ENCODE results near the gene MLKL. TPM values are rescaled to one million over a fixed set of nuclear protein-coding genes. Genes with fewer than 3 reads are reported as not detected.

The MLKL gene
- total RNA-seq, 1 experiment from 2014 or later, result 4.3 TPM

DNA sequence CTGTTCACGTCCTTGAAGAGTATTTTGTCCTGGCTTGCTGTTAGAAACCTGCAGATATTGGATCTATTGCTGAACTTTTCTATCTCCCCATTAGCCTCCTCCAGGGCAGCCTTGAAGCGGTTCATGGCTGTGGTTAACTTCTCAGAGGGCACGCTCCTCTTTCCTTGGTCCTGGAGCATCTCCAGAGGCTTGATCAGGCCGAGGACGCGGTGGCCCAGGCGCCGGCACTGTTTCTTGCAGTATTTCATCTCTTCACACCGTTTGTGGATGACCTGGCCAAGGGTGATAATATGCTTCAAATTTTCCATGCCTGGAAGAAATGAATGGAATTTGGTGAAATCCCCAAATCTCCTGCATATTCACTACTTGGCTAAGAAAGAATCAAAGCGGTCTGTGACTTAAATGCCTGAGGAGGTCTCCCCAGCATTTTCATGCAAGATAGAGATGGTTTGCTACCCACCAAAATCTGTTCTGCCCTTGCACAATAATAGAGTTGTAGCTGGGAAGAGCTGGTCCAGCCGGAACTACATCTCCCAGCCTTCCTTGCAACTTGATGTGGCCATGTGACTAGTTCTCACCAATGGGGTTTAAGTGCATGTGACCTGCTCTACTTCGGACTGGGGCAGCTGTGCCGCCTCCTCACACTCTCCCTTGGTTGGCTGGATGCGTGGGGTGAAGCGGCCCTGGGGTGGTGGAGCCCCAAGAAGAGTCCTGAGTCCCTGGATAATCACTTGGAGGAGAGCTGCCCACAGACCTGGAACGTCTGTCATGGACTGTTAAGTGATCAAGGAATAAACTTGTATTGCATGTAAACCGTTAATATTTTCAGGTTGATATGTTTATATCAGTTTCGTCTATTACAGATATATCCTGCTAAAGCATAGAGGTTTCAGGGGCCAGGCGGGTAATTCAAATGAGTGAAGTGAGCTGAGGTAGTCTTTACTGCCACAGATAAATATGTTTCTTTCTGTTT lies 4.9 kb downstream of the MLKL start:
- DNase-seq (ENCODE audit: low spot score), result peak; percentile 72
- CTCF ChIA-PET, result interaction anchor here (0.5 to 1.7 kb wide), 5 partner anchors 11 to 415 kb away, joined by 3 to 14 read pairs (median 4); no protein-coding TSS in a partner anchor
- H3K4me1 Mint-ChIP-seq, result peaks cover 13% of the 10 kb centered on the region
- TF ChIP-seq GABPB1 (CRISPR knock-in tag; IDR thresholded peaks at IDR 0.05) (peak; percentile 50; the same call in 1 of the 2 replicates), RELA (CRISPR knock-in tag; IDR thresholded peaks at IDR 0.05; ENCODE audit: borderline replicate concordance) (no peak), ZNF423 (CRISPR knock-in tag; IDR thresholded peaks at IDR 0.05) (peak; percentile 58), NFYB (CRISPR knock-in tag; conservative IDR thresholded peaks at IDR 0.05; ENCODE audit: low read depth) (peak; percentile 100), EMX1 (CRISPR knock-in tag; IDR thresholded peaks at IDR 0.05) (no peak)
- TF ChIP-seq, protein P1, sequence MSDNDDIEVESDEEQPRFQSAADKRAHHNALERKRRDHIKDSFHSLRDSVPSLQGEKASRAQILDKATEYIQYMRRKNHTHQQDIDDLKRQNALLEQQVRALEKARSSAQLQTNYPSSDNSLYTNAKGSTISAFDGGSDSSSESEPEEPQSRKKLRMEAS (CRISPR knock-in tag; IDR thresholded peaks at IDR 0.05), result 0 out of 2 replicates have a peak, but pooled peaks have one; percentile 45
- TF ChIP-seq, protein P2, sequence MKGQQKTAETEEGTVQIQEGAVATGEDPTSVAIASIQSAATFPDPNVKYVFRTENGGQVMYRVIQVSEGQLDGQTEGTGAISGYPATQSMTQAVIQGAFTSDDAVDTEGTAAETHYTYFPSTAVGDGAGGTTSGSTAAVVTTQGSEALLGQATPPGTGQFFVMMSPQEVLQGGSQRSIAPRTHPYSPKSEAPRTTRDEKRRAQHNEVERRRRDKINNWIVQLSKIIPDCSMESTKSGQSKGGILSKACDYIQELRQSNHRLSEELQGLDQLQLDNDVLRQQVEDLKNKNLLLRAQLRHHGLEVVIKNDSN (CRISPR knock-in tag; IDR thresholded peaks at IDR 0.05), result peak; percentile 99
- TF ChIP-seq, protein P3, sequence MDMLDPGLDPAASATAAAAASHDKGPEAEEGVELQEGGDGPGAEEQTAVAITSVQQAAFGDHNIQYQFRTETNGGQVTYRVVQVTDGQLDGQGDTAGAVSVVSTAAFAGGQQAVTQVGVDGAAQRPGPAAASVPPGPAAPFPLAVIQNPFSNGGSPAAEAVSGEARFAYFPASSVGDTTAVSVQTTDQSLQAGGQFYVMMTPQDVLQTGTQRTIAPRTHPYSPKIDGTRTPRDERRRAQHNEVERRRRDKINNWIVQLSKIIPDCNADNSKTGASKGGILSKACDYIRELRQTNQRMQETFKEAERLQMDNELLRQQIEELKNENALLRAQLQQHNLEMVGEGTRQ (CRISPR knock-in tag; IDR thresholded peaks at IDR 0.05), result peak; percentile 99
- peak; percentile 95 for ATAC-seq
- no peaks in the 10 kb centered on the region for H3K9me3 Mint-ChIP-seq
- H3K27ac Mint-ChIP-seq, result no peak overlapping the region
- H3K27me3 Mint-ChIP-seq (ENCODE audit: low read depth), result peaks cover 23% of the 10 kb centered on the region
- peak overlapping the region; percentile 76 for H3K4me3 Mint-ChIP-seq
- H3K36me3 Mint-ChIP-seq, result peaks cover 6% of the 10 kb centered on the region; the same call in 1 of the 2 replicates
- POLR2A ChIA-PET, result interaction anchor here (1.5 kb wide), 1 partner anchor 28 kb away, joined by 6 read pairs; the partner anchor contains the start of gene RFWD3

DNA sequence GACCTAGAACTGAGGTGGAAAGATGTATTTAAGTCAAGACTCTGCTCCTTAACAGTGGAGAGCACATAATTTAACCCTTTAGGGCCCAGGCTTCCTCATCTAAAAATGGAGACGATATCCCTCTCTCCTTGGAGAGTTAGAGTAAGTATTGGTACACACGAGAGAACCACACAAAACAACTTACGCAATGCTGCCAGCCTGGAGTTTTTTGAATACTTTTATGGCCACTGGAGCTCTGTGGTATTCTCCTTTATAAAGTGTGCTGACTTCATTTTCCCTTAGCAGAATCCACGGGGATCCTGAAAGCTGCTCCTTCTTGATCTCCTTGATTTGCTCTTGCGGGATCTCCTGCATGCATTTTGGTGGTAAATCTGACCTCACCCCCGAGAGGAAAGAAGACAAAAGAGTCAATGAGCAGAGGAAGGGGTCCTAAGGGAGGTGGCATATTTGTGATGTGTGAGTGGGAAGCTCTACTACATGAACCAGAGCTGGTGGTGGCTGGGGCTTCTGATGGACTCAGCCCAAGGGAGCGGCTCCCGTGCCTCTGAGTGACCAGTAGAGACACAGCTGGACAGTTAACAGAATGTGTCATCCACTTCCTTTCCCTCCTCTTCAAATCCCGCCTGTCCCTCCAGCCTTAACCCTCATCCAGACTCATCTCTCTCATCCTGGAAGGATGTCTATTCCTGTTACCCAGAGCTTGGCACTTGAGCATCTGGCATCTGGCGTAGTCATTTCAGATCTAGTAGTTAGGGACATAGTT lies 9.4 kb downstream of the MLKL start:
- POLR2A ChIA-PET, result no interaction called here
- peaks cover 4% of the 10 kb centered on the region for H3K4me1 Mint-ChIP-seq
- no peak for DNase-seq (ENCODE audit: low spot score)
- 0 out of 2 replicates have a peak overlapping the region, but pooled peaks have one; percentile 9 for H3K27ac Mint-ChIP-seq
- peaks cover 11% of the 10 kb centered on the region; the same call in 1 of the 2 replicates for H3K36me3 Mint-ChIP-seq
- H3K27me3 Mint-ChIP-seq (ENCODE audit: low read depth), result no peaks in the 10 kb centered on the region
- no peak for ATAC-seq
- no peaks in the 10 kb centered on the region for H3K9me3 Mint-ChIP-seq
- H3K4me3 Mint-ChIP-seq, result no peak overlapping the region
- CTCF ChIA-PET, result interaction anchor here (1.0 to 1.5 kb wide), 3 partner anchors 21 to 171 kb away, joined by 3 to 4 read pairs (median 3); no protein-coding TSS in a partner anchor
- TF ChIP-seq, protein P4, sequence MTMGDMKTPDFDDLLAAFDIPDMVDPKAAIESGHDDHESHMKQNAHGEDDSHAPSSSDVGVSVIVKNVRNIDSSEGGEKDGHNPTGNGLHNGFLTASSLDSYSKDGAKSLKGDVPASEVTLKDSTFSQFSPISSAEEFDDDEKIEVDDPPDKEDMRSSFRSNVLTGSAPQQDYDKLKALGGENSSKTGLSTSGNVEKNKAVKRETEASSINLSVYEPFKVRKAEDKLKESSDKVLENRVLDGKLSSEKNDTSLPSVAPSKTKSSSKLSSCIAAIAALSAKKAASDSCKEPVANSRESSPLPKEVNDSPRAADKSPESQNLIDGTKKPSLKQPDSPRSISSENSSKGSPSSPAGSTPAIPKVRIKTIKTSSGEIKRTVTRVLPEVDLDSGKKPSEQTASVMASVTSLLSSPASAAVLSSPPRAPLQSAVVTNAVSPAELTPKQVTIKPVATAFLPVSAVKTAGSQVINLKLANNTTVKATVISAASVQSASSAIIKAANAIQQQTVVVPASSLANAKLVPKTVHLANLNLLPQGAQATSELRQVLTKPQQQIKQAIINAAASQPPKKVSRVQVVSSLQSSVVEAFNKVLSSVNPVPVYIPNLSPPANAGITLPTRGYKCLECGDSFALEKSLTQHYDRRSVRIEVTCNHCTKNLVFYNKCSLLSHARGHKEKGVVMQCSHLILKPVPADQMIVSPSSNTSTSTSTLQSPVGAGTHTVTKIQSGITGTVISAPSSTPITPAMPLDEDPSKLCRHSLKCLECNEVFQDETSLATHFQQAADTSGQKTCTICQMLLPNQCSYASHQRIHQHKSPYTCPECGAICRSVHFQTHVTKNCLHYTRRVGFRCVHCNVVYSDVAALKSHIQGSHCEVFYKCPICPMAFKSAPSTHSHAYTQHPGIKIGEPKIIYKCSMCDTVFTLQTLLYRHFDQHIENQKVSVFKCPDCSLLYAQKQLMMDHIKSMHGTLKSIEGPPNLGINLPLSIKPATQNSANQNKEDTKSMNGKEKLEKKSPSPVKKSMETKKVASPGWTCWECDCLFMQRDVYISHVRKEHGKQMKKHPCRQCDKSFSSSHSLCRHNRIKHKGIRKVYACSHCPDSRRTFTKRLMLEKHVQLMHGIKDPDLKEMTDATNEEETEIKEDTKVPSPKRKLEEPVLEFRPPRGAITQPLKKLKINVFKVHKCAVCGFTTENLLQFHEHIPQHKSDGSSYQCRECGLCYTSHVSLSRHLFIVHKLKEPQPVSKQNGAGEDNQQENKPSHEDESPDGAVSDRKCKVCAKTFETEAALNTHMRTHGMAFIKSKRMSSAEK (CRISPR knock-in tag; IDR thresholded peaks at IDR 0.05; ENCODE audit: borderline replicate concordance), result no peak
- TF ChIP-seq, protein P5, sequence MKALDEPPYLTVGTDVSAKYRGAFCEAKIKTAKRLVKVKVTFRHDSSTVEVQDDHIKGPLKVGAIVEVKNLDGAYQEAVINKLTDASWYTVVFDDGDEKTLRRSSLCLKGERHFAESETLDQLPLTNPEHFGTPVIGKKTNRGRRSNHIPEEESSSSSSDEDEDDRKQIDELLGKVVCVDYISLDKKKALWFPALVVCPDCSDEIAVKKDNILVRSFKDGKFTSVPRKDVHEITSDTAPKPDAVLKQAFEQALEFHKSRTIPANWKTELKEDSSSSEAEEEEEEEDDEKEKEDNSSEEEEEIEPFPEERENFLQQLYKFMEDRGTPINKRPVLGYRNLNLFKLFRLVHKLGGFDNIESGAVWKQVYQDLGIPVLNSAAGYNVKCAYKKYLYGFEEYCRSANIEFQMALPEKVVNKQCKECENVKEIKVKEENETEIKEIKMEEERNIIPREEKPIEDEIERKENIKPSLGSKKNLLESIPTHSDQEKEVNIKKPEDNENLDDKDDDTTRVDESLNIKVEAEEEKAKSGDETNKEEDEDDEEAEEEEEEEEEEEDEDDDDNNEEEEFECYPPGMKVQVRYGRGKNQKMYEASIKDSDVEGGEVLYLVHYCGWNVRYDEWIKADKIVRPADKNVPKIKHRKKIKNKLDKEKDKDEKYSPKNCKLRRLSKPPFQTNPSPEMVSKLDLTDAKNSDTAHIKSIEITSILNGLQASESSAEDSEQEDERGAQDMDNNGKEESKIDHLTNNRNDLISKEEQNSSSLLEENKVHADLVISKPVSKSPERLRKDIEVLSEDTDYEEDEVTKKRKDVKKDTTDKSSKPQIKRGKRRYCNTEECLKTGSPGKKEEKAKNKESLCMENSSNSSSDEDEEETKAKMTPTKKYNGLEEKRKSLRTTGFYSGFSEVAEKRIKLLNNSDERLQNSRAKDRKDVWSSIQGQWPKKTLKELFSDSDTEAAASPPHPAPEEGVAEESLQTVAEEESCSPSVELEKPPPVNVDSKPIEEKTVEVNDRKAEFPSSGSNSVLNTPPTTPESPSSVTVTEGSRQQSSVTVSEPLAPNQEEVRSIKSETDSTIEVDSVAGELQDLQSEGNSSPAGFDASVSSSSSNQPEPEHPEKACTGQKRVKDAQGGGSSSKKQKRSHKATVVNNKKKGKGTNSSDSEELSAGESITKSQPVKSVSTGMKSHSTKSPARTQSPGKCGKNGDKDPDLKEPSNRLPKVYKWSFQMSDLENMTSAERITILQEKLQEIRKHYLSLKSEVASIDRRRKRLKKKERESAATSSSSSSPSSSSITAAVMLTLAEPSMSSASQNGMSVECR (CRISPR knock-in tag; IDR thresholded peaks at IDR 0.05; ENCODE audit: borderline replicate concordance), result no peak
- TF ChIP-seq JAZF1 (CRISPR knock-in tag; IDR thresholded peaks at IDR 0.05) (no peak), CREB1 (CRISPR knock-in tag; IDR thresholded peaks at IDR 0.05) (no peak), ZNF121 (CRISPR knock-in tag; IDR thresholded peaks at IDR 0.05) (no peak), OVOL2 (CRISPR knock-in tag; IDR thresholded peaks at IDR 0.05; ENCODE audit: borderline replicate concordance) (no peak)
- TF ChIP-seq, protein P6, sequence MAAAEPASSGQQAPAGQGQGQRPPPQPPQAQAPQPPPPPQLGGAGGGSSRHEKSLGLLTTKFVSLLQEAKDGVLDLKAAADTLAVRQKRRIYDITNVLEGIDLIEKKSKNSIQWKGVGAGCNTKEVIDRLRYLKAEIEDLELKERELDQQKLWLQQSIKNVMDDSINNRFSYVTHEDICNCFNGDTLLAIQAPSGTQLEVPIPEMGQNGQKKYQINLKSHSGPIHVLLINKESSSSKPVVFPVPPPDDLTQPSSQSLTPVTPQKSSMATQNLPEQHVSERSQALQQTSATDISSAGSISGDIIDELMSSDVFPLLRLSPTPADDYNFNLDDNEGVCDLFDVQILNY (CRISPR knock-in tag; IDR thresholded peaks at IDR 0.05), result no peak

All from WTC11 (cell line).